A549 (cell line): Measurements from ENCODE around the gene ABCA1. TPM values are rescaled to one million over a fixed set of nuclear protein-coding genes. Genes with fewer than 3 reads are reported as not detected.

ENCODE experiments used
- ATAC-seq, 2 experiments: fragments of 200-7000 bp in 1 of 2; fragments of >200 bp in 1 of 2; cut with Nextera tagmentation in 1 of 2; cut with Tn5 transposase in 1 of 2; 3 replicates each; pipeline versions ENCODE4 v1.8.0 to v1.9.1; 2018 to 2020; ENCODE audit warnings: mild to moderate bottlenecking in 1 of 2, moderate library complexity in 1 of 2
- CTCF ChIA-PET: fragments of 300-600 bp; sonication (Branson Sonifier 250); formaldehyde crosslinking; extraction: SDS; loops from one replicate; lab custom pipeline; 2021; ENCODE audit warnings: antibody characterized with exemption, inconsistent platforms; lab: Yijun Ruan, JAX
- POLR2A ChIA-PET: fragments of 350-600 bp; formaldehyde crosslinking; extraction: SDS; loops from one replicate; lab custom pipeline; 2021; ENCODE audit warnings: antibody characterized with exemption, inconsistent platforms; lab: Yijun Ruan, JAX
- DNase-seq, 2 experiments: peaks; one replicate each; pipeline versions ENCODE4 v3.0.0 to v3.0.0-alpha.2; 2011 to 2016; ENCODE audit warnings: low read depth in 1 of 2, low spot score in 1 of 2
- FAIRE-seq: peaks from 2 replicates; lab custom pipeline; 2011; peaks lifted over from hg19 to GRCh38; lab: Jason Lieb, UNC
- H3K27ac ChIP-seq, 2 experiments: fragments of >200 bp; sonication (Bioruptor Twin); formaldehyde crosslinking; 3 replicates each; pipeline ENCODE4 v1.5.1; 2016 to 2017
- H3K4me1 ChIP-seq: fragments of >200 bp; sonication (Bioruptor Twin); formaldehyde crosslinking; 3 replicates; pipeline ENCODE4 v1.6.1; 2016
- H3K4me2 ChIP-seq: fragments of >200 bp; sonication (Bioruptor Twin); formaldehyde crosslinking; 3 replicates; pipeline ENCODE4 v1.6.1; 2016
- H3K4me3 ChIP-seq: fragments of >200 bp; sonication (Bioruptor Twin); formaldehyde crosslinking; 3 replicates; pipeline ENCODE4 v1.5.1; 2016
- H3K9me3 ChIP-seq: fragments of >200 bp; sonication (Bioruptor Twin); formaldehyde crosslinking; 3 replicates; pipeline ENCODE4 v1.6.1; 2016
- BHLHE40 ChIP-seq: IDR thresholded peaks from 2 replicates; pipeline ENCODE4 v1.6.1; 2012; ENCODE audit warnings: low read depth, low read length, inconsistent platforms
- CBX2 ChIP-seq: fragments of 200-600 bp; sonication (generic); IDR thresholded peaks from 2 replicates; pipeline ENCODE4 v1.6.1; 2016; ENCODE audit warnings: low read depth, mild to moderate bottlenecking, borderline replicate concordance
- CBX8 ChIP-seq: fragments of 200-600 bp; sonication (generic); IDR thresholded peaks from 2 replicates; pipeline ENCODE4 v1.6.1; 2016
- CHD2 ChIP-seq: fragments of 150-350 bp; IDR thresholded peaks from 2 replicates; pipeline ENCODE4 v1.6.1; 2014; ENCODE audit warnings: low read length; ENCODE audit not compliant: partially characterized antibody
- CTCF ChIP-seq: fragments of >200 bp; sonication (Bioruptor Twin); formaldehyde crosslinking; IDR thresholded peaks from 3 replicates; pipeline ENCODE4 v1.5.1; 2016
- EHMT2 ChIP-seq: fragments of 200-600 bp; sonication (generic); IDR thresholded peaks from 2 replicates; pipeline ENCODE4 v1.6.1; 2016; ENCODE audit warnings: antibody characterized with exemption, low read depth, mild to moderate bottlenecking, moderate library complexity
- EP300 ChIP-seq, 2 experiments: fragments of >200 bp; sonication (Bioruptor Twin); formaldehyde crosslinking; IDR thresholded peaks; 2 replicates in 1 of 2; 3 replicates in 1 of 2; pipeline ENCODE4 v1.6.1; 2016 to 2017
- FOSB ChIP-seq: fragments of 250-450 bp; sonication (Bioruptor Pico); IDR thresholded peaks from 2 replicates; pipeline ENCODE4 v1.5.0; 2020; ENCODE audit warnings: mild to moderate bottlenecking, moderate library complexity
- FOSL2 ChIP-seq, 2 experiments: fragments of 450-650 bp in 1 of 2; fragments of >200 bp in 1 of 2; sonication (Bioruptor Twin) in 1 of 2; formaldehyde crosslinking; IDR thresholded peaks; 2 replicates each; pipeline versions ENCODE4 v1.5.0 to v1.6.1; 2016 to 2020; ENCODE audit warnings: mild to moderate bottlenecking in 1 of 2, moderate library complexity in 1 of 2
- GATA3 ChIP-seq: IDR thresholded peaks from 2 replicates; pipeline ENCODE4 v1.6.1; 2012; ENCODE audit warnings: borderline replicate concordance
- HEYL ChIP-seq: fragments of 250-450 bp; sonication (Bioruptor Pico); IDR thresholded peaks from 2 replicates; pipeline ENCODE4 v1.8.0; 2021; ENCODE audit warnings: mild to moderate bottlenecking, moderate library complexity
- HMGXB4 ChIP-seq: fragments of 250-450 bp; sonication (Bioruptor Pico); IDR thresholded peaks from 2 replicates; pipeline ENCODE4 v1.5.0; 2021; ENCODE audit warnings: mild to moderate bottlenecking, moderate library complexity, borderline replicate concordance
- HOXB13 ChIP-seq: fragments of 250-450 bp; sonication (Bioruptor Pico); IDR thresholded peaks from 2 replicates; pipeline ENCODE4 v1.5.0; 2020; ENCODE audit warnings: low read depth, mild to moderate bottlenecking, moderate library complexity
- JUN ChIP-seq, 2 experiments: fragments of >200 bp; sonication (Bioruptor Twin); formaldehyde crosslinking; IDR thresholded peaks; 2 replicates in 1 of 2; 3 replicates in 1 of 2; pipeline ENCODE4 v1.6.1; 2016 to 2017
- MAZ ChIP-seq: fragments of 150-350 bp; IDR thresholded peaks from 2 replicates; pipeline ENCODE4 v1.6.1; 2014; ENCODE audit warnings: antibody characterized with exemption, low read depth, low read length, borderline replicate concordance
- MYC ChIP-seq: IDR thresholded peaks from 2 replicates; pipeline ENCODE4 v1.6.1; 2012; ENCODE audit warnings: mild to moderate bottlenecking, inconsistent platforms, low read length, improper control_type of control experiment, borderline replicate concordance
- NFE2L2 ChIP-seq: fragments of 150-350 bp; conservative IDR thresholded peaks from 2 replicates; pipeline ENCODE4 v1.6.1; 2014; ENCODE audit warnings: low read length
- PHF8 ChIP-seq: fragments of 200-600 bp; sonication (generic); IDR thresholded peaks from 2 replicates; pipeline ENCODE4 v1.6.1; 2016; ENCODE audit warnings: low read depth, mild to moderate bottlenecking, antibody characterized with exemption, moderate library complexity, borderline replicate concordance
- RCOR1 ChIP-seq: fragments of 150-350 bp; IDR thresholded peaks from 2 replicates; pipeline ENCODE4 v1.6.1; 2014; ENCODE audit warnings: antibody characterized with exemption, low read length, low read depth
- TP53 ChIP-seq: fragments of 250-450 bp; sonication (Bioruptor Pico); IDR thresholded peaks from 2 replicates; pipeline ENCODE4 v1.5.0; 2021; ENCODE audit warnings: mild to moderate bottlenecking, moderate library complexity
- USF2 ChIP-seq: fragments of 450-650 bp; IDR thresholded peaks from 2 replicates; pipeline ENCODE4 v1.6.1; 2014; ENCODE audit warnings: antibody characterized with exemption
- ZSCAN20 ChIP-seq: fragments of 250-450 bp; sonication (Bioruptor Pico); IDR thresholded peaks from 2 replicates; pipeline ENCODE4 v1.8.0; 2022; ENCODE audit warnings: mild to moderate bottlenecking, moderate library complexity
- WGBS: methylation state at CpG from one replicate; pipeline ENCODE4 v1.1.6; 2017; ENCODE audit errors: missing lambda C conversion rate; 5-methylcytosine and 5-hydroxymethylcytosine counted together
- polyA plus RNA-seq, 4 experiments: library from polyadenylated mRNA; depleted of rRNA in 3 of 4; stranded (reverse); fragments of >200 nt; fragmentation: RNase III in 1 of 4; extraction: RNeasy Plus Mini Kit Qiagen cat#74134 plus additional on column Dnase treatment in 1 of 4; gene quantifications; 2 replicates in 3 of 4; 3 replicates in 1 of 4; pipeline ENCODE4 v1.2.3, GENCODE V29; 2011 to 2017

Gene ABCA1
- polyA plus RNA-seq, 2 of the 4 experiments (the other 2 are of a cell fraction) = 3.6 to 12.0 TPM

GRCh38 chr9:104767507-104767906 is 160.4 kb downstream of the ABCA1 start:
- no peak overlapping the region for H3K4me2 ChIP-seq
- ChIA-PET POLR2A (no interaction called here), CTCF (interaction anchor here (1.8 kb wide), 1 partner anchor 13 kb away, joined by 4 read pairs; no protein-coding TSS in a partner anchor)
- H3K27ac ChIP-seq = no peak overlapping the region
- FAIRE-seq (no peak), ATAC-seq (no peak), DNase-seq (no peak)
- 0 out of 3 replicates have a peak, but pooled peaks cover 3% of the 10 kb centered on the region for H3K9me3 ChIP-seq
- TF ChIP-seq GATA3 (no peak), RCOR1 (no peak), HEYL (CRISPR knock-in tag) (no peak), FOSL2 (IDR thresholded peaks at IDR 0.05) (no peak), FOSL2 (CRISPR knock-in tag; IDR thresholded peaks at IDR 0.05) (no peak), MAZ (no peak)
- WGBS = 92% methylated on average over 3 of the region's 3 CpGs
- H3K4me3 ChIP-seq = no peak overlapping the region
- H3K4me1 ChIP-seq = no peaks in the 10 kb centered on the region

- whole genome bisulfite sequencing = 88% methylated on average over 7 of the region's 7 CpGs
- H3K4me2 ChIP-seq = no peak overlapping the region
- POLR2A ChIA-PET = no interaction called here
- H3K4me3 ChIP-seq = no peak overlapping the region
- ATAC-seq (no peak), FAIRE-seq (no peak), DNase-seq (no peak)
- no peaks in the 10 kb centered on the region for H3K4me1 ChIP-seq
- CTCF ChIA-PET = no interaction called here
- H3K27ac ChIP-seq = no peak overlapping the region
- H3K9me3 ChIP-seq = 0 out of 3 replicates have a peak, but pooled peaks cover 3% of the 10 kb centered on the region
- TF ChIP-seq HMGXB4 (CRISPR knock-in tag) = no peak
- no peak for TF ChIP-seq NFE2L2
- TF ChIP-seq CBX2 = no peak
These were observed 161.9 kb downstream of the ABCA1 start for GRCh38 chr9:104766025-104766424.

- H3K9me3 ChIP-seq = 0 out of 3 replicates have a peak, but pooled peaks cover 3% of the 10 kb centered on the region
- POLR2A ChIA-PET = no interaction called here
- CTCF ChIA-PET = no interaction called here
- 87% methylated on average over 5 of the region's 5 CpGs for whole genome bisulfite sequencing
- FAIRE-seq = no peak
- H3K4me3 ChIP-seq = no peak overlapping the region
- H3K27ac ChIP-seq = no peak overlapping the region
- no peaks in the 10 kb centered on the region for H3K4me1 ChIP-seq
- TF ChIP-seq CTCF (no peak), MYC (no peak), CHD2 (no peak), NFE2L2 (no peak), CBX2 (no peak), EP300 (IDR thresholded peaks at IDR 0.05) (no peak), USF2 (no peak), ZSCAN20 (CRISPR knock-in tag) (no peak), HOXB13 (no peak), JUN (IDR thresholded peaks at IDR 0.05) (no peak), PHF8 (no peak), FOSB (CRISPR knock-in tag) (no peak), BHLHE40 (no peak), EHMT2 (no peak), RCOR1 (no peak), TP53 (CRISPR knock-in tag) (no peak), CBX8 (no peak), MAZ (no peak)
- DNase-seq = no peak
- no peak for ATAC-seq
- no peak overlapping the region for H3K4me2 ChIP-seq
These were observed 162.8 kb downstream of the ABCA1 start for GRCh38 chr9:104765138-104765537.
